Measurements from ENCODE around the gene GPR108.

GPR108 gene

DNA sequence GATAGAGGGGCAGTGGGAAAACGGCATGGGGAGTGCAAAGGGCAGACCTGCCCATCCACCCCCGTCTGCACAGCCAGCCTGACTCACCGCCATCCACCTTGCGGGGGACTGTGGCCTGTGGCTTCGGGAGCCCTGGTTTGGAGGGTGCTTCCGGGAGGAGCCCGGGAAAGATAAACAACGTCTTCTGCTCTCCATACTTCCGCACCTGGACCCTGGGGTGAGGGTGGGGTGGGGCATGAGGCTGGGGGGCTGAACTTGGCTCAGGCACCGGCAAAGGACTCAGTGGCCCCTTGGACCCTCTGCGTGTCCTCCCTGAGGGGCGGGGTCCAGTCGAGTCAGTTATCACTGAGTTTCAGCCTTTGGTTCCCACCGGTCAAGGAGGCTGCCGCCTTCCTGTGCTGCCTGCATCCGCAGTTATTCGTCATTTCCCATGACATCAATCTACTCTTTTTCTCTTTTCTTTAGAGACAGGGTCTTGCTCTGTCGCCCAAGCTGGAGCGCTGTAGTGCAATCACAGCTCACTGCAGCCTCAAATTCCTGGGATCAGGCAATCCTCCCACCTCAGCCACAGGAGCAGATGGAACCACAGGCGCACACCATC is 3.2 kb downstream of the GPR108 start:
- TF ChIP-seq CTCF (conservative IDR thresholded peaks at IDR 0.05; ENCODE audit: low read depth, low read length), result no peak
- DNase-seq (ENCODE audit: low read depth), result no peak
- H3K4me3 ChIP-seq (ENCODE audit: low read length), result no peak overlapping the region

DNA sequence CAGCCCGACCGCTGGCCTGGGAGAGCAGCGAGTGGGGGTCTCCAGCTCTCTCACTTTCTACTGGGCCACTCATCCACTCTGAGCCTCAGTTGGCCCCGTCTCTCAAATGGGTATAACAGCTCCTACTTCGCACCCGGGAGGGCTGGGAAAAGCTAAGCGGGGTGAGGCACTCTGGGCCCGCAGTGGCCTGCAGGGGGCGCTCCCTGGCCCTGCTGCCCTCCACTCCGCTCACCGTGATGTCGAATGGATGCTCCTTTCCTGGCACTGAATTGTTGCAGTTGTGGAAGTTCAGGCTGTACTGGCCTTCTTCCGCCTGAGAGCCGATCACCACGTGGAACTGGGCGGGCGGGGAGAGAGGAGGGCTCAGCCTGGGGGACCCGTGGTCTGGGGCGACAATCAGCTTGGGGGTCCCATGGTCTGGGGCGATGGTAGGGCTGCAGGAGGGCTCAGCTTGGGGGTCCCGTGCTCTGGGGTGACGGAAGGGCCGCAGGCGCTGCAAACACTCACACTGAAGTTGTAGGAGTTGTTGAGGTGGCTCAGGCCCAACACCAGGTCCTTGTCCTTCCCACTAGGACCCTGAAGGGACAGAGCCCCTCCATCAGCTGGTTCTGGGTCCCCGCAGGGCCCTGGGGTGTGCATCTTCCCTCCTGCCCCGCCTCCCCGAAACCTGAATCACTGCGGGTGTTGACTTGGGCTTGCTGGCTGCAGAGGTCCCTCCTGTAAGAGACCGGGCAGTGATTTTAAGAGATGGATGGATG is 3.9 kb downstream of the GPR108 start:
- peak; percentile 42 for TF ChIP-seq CTCF (conservative IDR thresholded peaks at IDR 0.05; ENCODE audit: low read depth, low read length)

GRCh38 chr19:6732803-6733337 is 4.5 kb downstream of the GPR108 start:
- DNase-seq (ENCODE audit: low read depth), result no peak
- no peak for TF ChIP-seq CTCF (conservative IDR thresholded peaks at IDR 0.05; ENCODE audit: low read depth, low read length)
- H3K4me3 ChIP-seq (ENCODE audit: low read length), result no peak overlapping the region

More for the DNA sequence above, 3.9 kb downstream of the GPR108 start:
- no peak overlapping the region for H3K4me3 ChIP-seq (ENCODE audit: low read length)
- DNase-seq (ENCODE audit: low read depth), result no peak

DNA sequence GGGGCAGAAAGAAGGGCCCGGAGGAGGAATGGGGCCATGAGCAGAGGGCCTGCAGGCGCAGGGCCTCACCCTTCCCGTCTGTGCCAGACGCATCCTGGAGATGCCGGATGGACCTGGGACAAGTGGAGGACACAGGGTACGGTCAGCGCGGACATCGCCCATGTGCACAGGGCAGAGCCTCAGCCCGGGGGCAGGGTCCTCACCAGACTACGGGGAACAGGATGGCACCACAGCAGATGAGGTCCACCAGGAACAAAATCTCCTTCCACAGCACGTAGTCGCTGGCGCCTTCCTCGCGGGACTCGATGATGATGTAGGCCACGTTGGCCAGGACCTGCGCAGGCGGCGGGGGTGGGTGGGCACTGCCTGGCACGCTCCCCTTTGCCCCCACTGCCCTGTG is 5.6 kb downstream of the GPR108 start:
- no peak for TF ChIP-seq CTCF (conservative IDR thresholded peaks at IDR 0.05; ENCODE audit: low read depth, low read length)
- no peak for DNase-seq (ENCODE audit: low read depth)
- H3K4me3 ChIP-seq (ENCODE audit: low read length), result no peak overlapping the region

- DNase-seq (ENCODE audit: low read depth), result no peak
- no peak for TF ChIP-seq CTCF (conservative IDR thresholded peaks at IDR 0.05; ENCODE audit: low read depth, low read length)
- H3K4me3 ChIP-seq (ENCODE audit: low read length), result no peak overlapping the region
Measured at GRCh38 chr19:6730941-6731670, 6.3 kb downstream of the GPR108 start.

GRCh38 chr19:6730153-6730804 is 7.1 kb downstream of the GPR108 start:
- no peak for DNase-seq (ENCODE audit: low read depth)
- TF ChIP-seq CTCF (conservative IDR thresholded peaks at IDR 0.05; ENCODE audit: low read depth, low read length), result no peak
- H3K4me3 ChIP-seq (ENCODE audit: low read length), result no peak overlapping the region
